Measurements from ENCODE around the gene ASB13.

Gene ASB13

DNA sequence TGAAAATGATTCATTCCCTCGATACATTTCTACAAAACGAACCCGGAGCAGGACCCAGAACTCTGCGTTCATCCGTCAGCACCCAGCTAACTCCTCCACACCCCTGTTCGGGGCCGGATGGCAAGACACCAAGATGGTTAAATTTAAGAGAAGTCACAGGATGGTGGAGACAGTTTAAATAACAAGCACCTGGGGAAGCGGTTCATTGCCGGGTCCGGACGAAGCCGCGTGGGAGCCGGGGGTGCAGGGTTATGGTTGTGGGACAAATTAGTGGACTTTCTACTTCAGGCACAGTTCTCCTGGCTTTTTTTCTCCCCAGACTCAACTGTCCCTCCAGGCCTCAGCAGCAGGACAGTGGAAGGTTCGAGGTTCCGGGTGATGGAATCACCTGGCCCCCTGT is 45.4 kb downstream of the ASB13 start:
- Histone ChIP-seq H3K27ac (ENCODE audit: extremely low read depth, low read depth, low read length) (no peak overlapping the region), H3K9me3 (ENCODE audit: control insufficient read depth, insufficient read depth, low read depth, low read length) (no peaks in the 10 kb centered on the region), H3K4me1 (ENCODE audit: control insufficient read depth, insufficient read depth, low read length) (no peaks in the 10 kb centered on the region), H3K36me3 (ENCODE audit: control insufficient read depth in 2 of 2, insufficient read depth in 1 of 2, low read length in 2 of 2) (no peaks in the 10 kb centered on the region), H3K4me3 (ENCODE audit: low read depth, low read length) (no peak overlapping the region)
- ChIA-PET POLR2A (no interaction called here), CTCF (interaction anchor here (0.7 to 7.9 kb wide), 5 partner anchors 9 to 207 kb away, joined by 3 to 207 read pairs (median 25); no protein-coding TSS in a partner anchor)
- no peak for TF ChIP-seq ZNF426 (tag by site-specific recombination; IDR thresholded peaks at IDR 0.05)
- no peak for TF ChIP-seq SETDB1 (IDR thresholded peaks at IDR 0.05; ENCODE audit: insufficient read length, low read length)
- TF ChIP-seq ZNF23 (tag by site-specific recombination; IDR thresholded peaks at IDR 0.05; ENCODE audit: borderline replicate concordance), result no peak
- no peak for TF ChIP-seq ZNF266 (tag by site-specific recombination; IDR thresholded peaks at IDR 0.05; ENCODE audit: low read depth)
- no peak for TF ChIP-seq ZBTB21 (tag by site-specific recombination; IDR thresholded peaks at IDR 0.05)
- no peak for TF ChIP-seq EGR2 (tag by site-specific recombination; IDR thresholded peaks at IDR 0.05; ENCODE audit: low read depth)

DNA sequence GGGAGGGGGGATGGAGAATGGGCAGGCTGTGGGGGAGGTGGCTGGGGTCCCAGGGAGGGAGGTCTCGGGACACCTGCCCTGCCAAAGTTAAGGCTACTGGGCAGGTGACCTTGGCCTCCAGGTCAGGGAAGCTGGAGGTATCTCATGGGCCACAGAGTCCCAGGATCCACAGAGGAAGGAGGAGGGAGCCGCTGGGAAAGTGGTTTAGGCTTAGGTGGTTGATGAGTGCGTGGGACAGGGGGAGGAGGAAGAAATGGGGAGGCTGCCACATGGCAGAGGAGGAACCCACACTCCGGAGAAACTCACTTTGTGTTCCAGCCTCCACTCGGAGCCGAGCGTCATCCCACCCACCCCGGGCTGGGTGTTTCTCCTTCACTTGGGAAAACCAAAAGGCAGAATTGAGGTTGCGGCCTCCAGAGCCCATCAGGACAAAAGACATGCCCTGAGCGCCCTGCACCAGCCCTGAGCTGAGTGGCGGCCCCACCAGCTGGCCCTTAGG is 46.1 kb downstream of the ASB13 start:
- ChIA-PET POLR2A (no interaction called here), CTCF (interaction anchor here (0.7 to 7.9 kb wide), 5 partner anchors 10 to 208 kb away, joined by 3 to 207 read pairs (median 4); no protein-coding TSS in a partner anchor)
- no peak overlapping the region for H3K27ac ChIP-seq (ENCODE audit: extremely low read depth, low read depth, low read length)

DNA sequence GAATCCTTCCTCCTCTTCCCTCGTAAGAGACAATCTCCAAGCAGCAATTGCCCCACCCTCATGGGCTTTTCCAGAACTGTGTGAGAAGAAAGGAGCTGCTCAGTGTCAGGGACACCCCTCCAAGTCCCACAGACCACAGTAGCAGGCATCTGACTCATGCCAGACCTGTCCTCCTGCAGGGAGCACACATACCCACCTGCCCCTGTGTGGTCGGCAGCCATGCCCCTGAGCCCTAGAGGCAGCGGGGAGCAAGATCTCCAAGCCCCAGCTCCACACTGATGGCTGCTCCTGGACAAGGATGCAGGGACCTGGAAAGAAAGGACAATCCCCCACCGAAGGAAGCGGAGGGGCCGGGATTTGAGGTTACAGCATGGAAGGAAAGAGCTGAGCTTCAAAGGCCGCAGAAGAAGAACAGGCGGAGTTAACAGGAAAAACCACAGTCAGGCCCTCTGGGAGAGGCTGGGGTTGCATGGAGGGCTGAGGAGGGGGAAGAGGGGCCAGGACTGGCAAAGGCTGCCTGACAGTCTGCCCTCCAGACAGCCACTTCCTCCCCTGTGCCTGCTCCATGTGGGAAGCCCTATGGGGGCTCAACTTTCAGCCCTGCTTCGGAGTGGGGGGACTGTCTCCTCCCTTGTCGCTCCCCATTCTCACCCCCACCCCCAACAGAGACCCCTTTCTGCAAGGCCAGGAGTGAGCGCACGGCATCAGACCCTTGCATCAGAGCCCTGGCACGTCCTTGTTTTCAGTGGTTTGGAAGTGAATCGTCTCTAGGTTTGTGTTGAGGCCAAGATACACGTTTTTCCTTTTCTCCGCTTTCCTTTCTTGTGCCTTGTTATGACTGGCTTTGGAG is 46.8 kb downstream of the ASB13 start:
- CTCF ChIA-PET, result interaction anchor here (0.6 to 5.5 kb wide), 4 partner anchors 11 to 796 kb away, joined by 3 to 25 read pairs (median 4); no protein-coding TSS in a partner anchor
- POLR2A ChIA-PET, result no interaction called here
- TF ChIP-seq ZNF132 (tag by site-specific recombination; IDR thresholded peaks at IDR 0.05; ENCODE audit: borderline replicate concordance) (no peak), ZNF248 (tag by site-specific recombination; IDR thresholded peaks at IDR 0.05) (no peak), ZNF140 (tag by site-specific recombination; IDR thresholded peaks at IDR 0.05) (no peak), ZNF654 (tag by site-specific recombination; IDR thresholded peaks at IDR 0.05; ENCODE audit: low read depth) (no peak), ZNF223 (tag by site-specific recombination; IDR thresholded peaks at IDR 0.05) (no peak), FEZF1 (tag by site-specific recombination; IDR thresholded peaks at IDR 0.05) (no peak)
- TF ChIP-seq, protein P1, sequence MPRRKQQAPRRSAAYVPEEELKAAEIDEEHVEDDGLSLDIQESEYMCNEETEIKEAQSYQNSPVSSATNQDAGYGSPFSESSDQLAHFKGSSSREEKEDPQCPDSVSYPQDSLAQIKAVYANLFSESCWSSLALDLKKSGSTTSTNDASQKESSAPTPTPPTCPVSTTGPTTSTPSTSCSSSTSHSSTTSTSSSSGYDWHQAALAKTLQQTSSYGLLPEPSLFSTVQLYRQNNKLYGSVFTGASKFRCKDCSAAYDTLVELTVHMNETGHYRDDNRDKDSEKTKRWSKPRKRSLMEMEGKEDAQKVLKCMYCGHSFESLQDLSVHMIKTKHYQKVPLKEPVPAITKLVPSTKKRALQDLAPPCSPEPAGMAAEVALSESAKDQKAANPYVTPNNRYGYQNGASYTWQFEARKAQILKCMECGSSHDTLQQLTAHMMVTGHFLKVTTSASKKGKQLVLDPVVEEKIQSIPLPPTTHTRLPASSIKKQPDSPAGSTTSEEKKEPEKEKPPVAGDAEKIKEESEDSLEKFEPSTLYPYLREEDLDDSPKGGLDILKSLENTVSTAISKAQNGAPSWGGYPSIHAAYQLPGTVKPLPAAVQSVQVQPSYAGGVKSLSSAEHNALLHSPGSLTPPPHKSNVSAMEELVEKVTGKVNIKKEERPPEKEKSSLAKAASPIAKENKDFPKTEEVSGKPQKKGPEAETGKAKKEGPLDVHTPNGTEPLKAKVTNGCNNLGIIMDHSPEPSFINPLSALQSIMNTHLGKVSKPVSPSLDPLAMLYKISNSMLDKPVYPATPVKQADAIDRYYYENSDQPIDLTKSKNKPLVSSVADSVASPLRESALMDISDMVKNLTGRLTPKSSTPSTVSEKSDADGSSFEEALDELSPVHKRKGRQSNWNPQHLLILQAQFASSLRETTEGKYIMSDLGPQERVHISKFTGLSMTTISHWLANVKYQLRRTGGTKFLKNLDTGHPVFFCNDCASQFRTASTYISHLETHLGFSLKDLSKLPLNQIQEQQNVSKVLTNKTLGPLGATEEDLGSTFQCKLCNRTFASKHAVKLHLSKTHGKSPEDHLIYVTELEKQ (tag by site-specific recombination; IDR thresholded peaks at IDR 0.05; ENCODE audit: borderline replicate concordance), result no peak

More for the DNA sequence above, 46.1 kb downstream of the ASB13 start:
- TF ChIP-seq ZNF416 (tag by site-specific recombination; IDR thresholded peaks at IDR 0.05), result no peak
- peak; percentile 43; the same call in 1 of the 2 replicates for TF ChIP-seq ZFHX2 (tag by site-specific recombination; conservative IDR thresholded peaks at IDR 0.05)
- TF ChIP-seq, protein P2, sequence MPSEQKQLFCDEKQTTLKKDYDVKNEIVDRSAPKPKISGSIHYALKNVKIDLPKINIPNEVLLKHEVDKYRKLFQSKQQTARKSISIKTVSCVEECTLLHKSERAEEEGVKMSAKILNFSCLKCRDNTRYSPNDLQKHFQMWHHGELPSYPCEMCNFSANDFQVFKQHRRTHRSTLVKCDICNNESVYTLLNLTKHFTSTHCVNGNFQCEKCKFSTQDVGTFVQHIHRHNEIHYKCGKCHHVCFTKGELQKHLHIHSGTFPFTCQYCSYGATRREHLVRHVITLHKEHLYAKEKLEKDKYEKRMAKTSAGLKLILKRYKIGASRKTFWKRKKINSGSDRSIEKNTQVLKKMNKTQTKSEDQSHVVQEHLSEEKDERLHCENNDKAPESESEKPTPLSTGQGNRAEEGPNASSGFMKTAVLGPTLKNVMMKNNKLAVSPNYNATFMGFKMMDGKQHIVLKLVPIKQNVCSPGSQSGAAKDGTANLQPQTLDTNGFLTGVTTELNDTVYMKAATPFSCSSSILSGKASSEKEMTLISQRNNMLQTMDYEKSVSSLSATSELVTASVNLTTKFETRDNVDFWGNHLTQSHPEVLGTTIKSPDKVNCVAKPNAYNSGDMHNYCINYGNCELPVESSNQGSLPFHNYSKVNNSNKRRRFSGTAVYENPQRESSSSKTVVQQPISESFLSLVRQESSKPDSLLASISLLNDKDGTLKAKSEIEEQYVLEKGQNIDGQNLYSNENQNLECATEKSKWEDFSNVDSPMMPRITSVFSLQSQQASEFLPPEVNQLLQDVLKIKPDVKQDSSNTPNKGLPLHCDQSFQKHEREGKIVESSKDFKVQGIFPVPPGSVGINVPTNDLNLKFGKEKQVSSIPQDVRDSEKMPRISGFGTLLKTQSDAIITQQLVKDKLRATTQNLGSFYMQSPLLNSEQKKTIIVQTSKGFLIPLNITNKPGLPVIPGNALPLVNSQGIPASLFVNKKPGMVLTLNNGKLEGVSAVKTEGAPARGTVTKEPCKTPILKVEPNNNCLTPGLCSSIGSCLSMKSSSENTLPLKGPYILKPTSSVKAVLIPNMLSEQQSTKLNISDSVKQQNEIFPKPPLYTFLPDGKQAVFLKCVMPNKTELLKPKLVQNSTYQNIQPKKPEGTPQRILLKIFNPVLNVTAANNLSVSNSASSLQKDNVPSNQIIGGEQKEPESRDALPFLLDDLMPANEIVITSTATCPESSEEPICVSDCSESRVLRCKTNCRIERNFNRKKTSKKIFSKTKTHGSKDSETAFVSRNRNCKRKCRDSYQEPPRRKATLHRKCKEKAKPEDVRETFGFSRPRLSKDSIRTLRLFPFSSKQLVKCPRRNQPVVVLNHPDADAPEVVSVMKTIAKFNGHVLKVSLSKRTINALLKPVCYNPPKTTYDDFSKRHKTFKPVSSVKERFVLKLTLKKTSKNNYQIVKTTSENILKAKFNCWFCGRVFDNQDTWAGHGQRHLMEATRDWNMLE (tag by site-specific recombination; conservative IDR thresholded peaks at IDR 0.05; ENCODE audit: low read depth), result no peak
- TF ChIP-seq IKZF3 (tag by site-specific recombination; IDR thresholded peaks at IDR 0.05), result no peak
- peak; percentile 65; the same call in 1 of the 2 replicates for TF ChIP-seq EGR2 (tag by site-specific recombination; IDR thresholded peaks at IDR 0.05; ENCODE audit: low read depth)
- no peak for TF ChIP-seq ZNF501 (tag by site-specific recombination; IDR thresholded peaks at IDR 0.05)
- Histone ChIP-seq H3K36me3 (ENCODE audit: control insufficient read depth in 2 of 2, insufficient read depth in 1 of 2, low read length in 2 of 2) (no peaks in the 10 kb centered on the region), H3K4me1 (ENCODE audit: control insufficient read depth, insufficient read depth, low read length) (no peaks in the 10 kb centered on the region), H3K4me3 (ENCODE audit: low read depth, low read length) (no peak overlapping the region), H3K9me3 (ENCODE audit: control insufficient read depth, insufficient read depth, low read depth, low read length) (no peaks in the 10 kb centered on the region)

More for the DNA sequence above, 46.8 kb downstream of the ASB13 start:
- no peaks in the 10 kb centered on the region for H3K36me3 ChIP-seq (ENCODE audit: control insufficient read depth in 2 of 2, insufficient read depth in 1 of 2, low read length in 2 of 2)
- H3K9me3 ChIP-seq (ENCODE audit: control insufficient read depth, insufficient read depth, low read depth, low read length), result no peaks in the 10 kb centered on the region
- H3K4me1 ChIP-seq (ENCODE audit: control insufficient read depth, insufficient read depth, low read length), result no peaks in the 10 kb centered on the region; the same call in 1 of the 2 replicates
- no peak overlapping the region for H3K27ac ChIP-seq (ENCODE audit: extremely low read depth, low read depth, low read length)
- no peak overlapping the region for H3K4me3 ChIP-seq (ENCODE audit: low read depth, low read length)

All from HEK293 (cell line).